MM.1S (cell line): Measurements from ENCODE around the gene SIPA1.

Source experiments
- DNase-seq: peaks from one replicate; pipeline ENCODE4 v3.0.0-alpha.2; 2015
- H2AFZ ChIP-seq: fragments of 300-600 bp; sonication (generic); 2 replicates; pipeline ENCODE4 v1.6.0; 2016; ENCODE audit warnings: antibody characterized with exemption, low read length
- H3F3A ChIP-seq: fragments of 300-600 bp; sonication (generic); 2 replicates; pipeline ENCODE4 v1.6.1; 2016; ENCODE audit warnings: mild to moderate bottlenecking, antibody characterized with exemption, low read length, moderate library complexity, mixed read lengths; ENCODE audit not compliant: insufficient read depth
- H3K27ac ChIP-seq: fragments of 300-600 bp; sonication (generic); 2 replicates; pipeline ENCODE4 v1.5.1; 2016; ENCODE audit warnings: mild to moderate bottlenecking, low read length
- H3K27me3 ChIP-seq: fragments of 300-600 bp; sonication (generic); replicated peaks from 2 replicates; pipeline ENCODE4 v1.6.0; 2016; ENCODE audit warnings: low read length; ENCODE audit not compliant: insufficient read depth
- H3K36me3 ChIP-seq: fragments of 300-600 bp; sonication (generic); replicated peaks from 2 replicates; pipeline ENCODE4 v1.6.1; 2016; ENCODE audit warnings: mild to moderate bottlenecking, low read length, mixed read lengths; ENCODE audit not compliant: insufficient read depth
- H3K4me1 ChIP-seq: fragments of 300-600 bp; sonication (generic); 2 replicates; pipeline ENCODE4 v1.6.1; 2016; ENCODE audit warnings: low read length, mixed read lengths
- H3K4me2 ChIP-seq: fragments of 300-600 bp; sonication (generic); 2 replicates; pipeline ENCODE4 v1.6.0; 2016; ENCODE audit warnings: low read depth, low read length
- H3K4me3 ChIP-seq: fragments of 300-600 bp; sonication (generic); 2 replicates; pipeline ENCODE4 v1.5.1; 2016; ENCODE audit warnings: low read length, mixed read lengths
- H3K79me2 ChIP-seq: fragments of 300-600 bp; sonication (generic); 2 replicates; pipeline ENCODE4 v1.6.1; 2016; ENCODE audit warnings: mixed run types, low read length, mixed read lengths
- H3K9ac ChIP-seq: fragments of 300-600 bp; sonication (generic); 2 replicates; pipeline ENCODE4 v1.6.1; 2016; ENCODE audit warnings: low read length, mixed read lengths
- H3K9me2 ChIP-seq: fragments of 300-600 bp; sonication (generic); replicated peaks from 2 replicates; pipeline ENCODE4 v1.6.1; 2016; ENCODE audit warnings: mild to moderate bottlenecking, low read length, mixed read lengths; ENCODE audit not compliant: insufficient read depth
- H3K9me3 ChIP-seq: fragments of 300-600 bp; sonication (generic); replicated peaks from 2 replicates; pipeline ENCODE4 v1.6.1; 2016; ENCODE audit warnings: mild to moderate bottlenecking, low read length, mixed read lengths; ENCODE audit not compliant: insufficient read depth
- H4K20me1 ChIP-seq: fragments of 300-600 bp; sonication (generic); 2 replicates; pipeline ENCODE4 v1.6.1; 2016; ENCODE audit warnings: mild to moderate bottlenecking, low read length, moderate library complexity, mixed read lengths; ENCODE audit not compliant: insufficient read depth
- CTCF ChIP-seq: fragments of 300-600 bp; sonication (generic); IDR thresholded peaks from 2 replicates; pipeline ENCODE4 v1.5.1; 2016; ENCODE audit warnings: antibody characterized with exemption, low read length, mixed read lengths
- EZH2 ChIP-seq: fragments of 300-600 bp; sonication (generic); optimal IDR thresholded peaks from 2 replicates; pipeline ENCODE3; 2017; ENCODE audit warnings: low read depth, mild to moderate bottlenecking, antibody characterized with exemption, low read length, mixed read lengths
- EZH2phosphoT487 ChIP-seq: fragments of 300-600 bp; sonication (generic); IDR thresholded peaks from 2 replicates; pipeline ENCODE4 v1.6.1; 2018; ENCODE audit warnings: antibody characterized with exemption, low read length

Gene SIPA1

GRCh38 chr11:65619281-65619928 lies 18.5 kb upstream of the SIPA1 start:
- Histone ChIP-seq H3K9me2 (no peaks in the 10 kb centered on the region), H3K9ac (no peak overlapping the region), H3K4me2 (no peak overlapping the region), H3K4me3 (no peak overlapping the region), H3K36me3 (no peaks in the 10 kb centered on the region), H3K4me1 (peaks cover 11% of the 10 kb centered on the region; the same call in 1 of the 2 replicates), H3K27me3 (no peaks in the 10 kb centered on the region), H4K20me1 (no peaks in the 10 kb centered on the region), H2AFZ (no peak overlapping the region), H3K79me2 (peaks cover 53% of the 10 kb centered on the region), H3K9me3 (no peaks in the 10 kb centered on the region), H3F3A (0 out of 2 replicates have a peak, but pooled peaks cover 2% of the 10 kb centered on the region), H3K27ac (no peak overlapping the region)
- TF ChIP-seq CTCF (no peak), EZH2 (no peak)
- DNase-seq = no peak

DNA sequence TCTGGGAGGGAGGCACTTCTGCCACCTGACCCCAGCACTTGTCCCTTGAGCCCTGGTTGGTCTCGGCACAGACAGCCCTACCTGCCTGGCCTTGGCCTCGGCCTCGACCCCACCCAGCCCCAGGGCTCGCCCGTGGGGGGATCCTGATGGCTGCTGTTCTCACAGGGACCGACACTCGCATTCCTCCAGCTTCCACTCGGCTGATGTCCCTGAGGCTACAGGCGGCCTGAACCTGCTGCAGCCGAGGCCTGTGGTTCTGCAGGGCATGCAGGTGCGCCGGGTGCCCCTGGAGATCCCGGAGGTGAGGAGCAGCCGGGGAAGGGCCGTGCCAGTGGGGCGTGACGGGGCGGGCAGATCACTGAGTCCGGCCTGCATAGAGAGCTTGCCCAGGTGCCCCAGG lies 17.2 kb upstream of the SIPA1 start:
- H3K9ac ChIP-seq = no peak overlapping the region
- TF ChIP-seq EZH2 = no peak
- TF ChIP-seq EZH2phosphoT487 = no peak
- no peak for TF ChIP-seq CTCF
- no peaks in the 10 kb centered on the region for H3K27me3 ChIP-seq
- DNase-seq = no peak
- peaks cover 11% of the 10 kb centered on the region; the same call in 1 of the 2 replicates for H3K4me1 ChIP-seq
- no peaks in the 10 kb centered on the region for H3K9me3 ChIP-seq
- no peaks in the 10 kb centered on the region for H4K20me1 ChIP-seq
- no peak overlapping the region for H3K27ac ChIP-seq
- H3K9me2 ChIP-seq = no peaks in the 10 kb centered on the region
- H3K4me3 ChIP-seq = no peak overlapping the region
- no peaks in the 10 kb centered on the region for H3F3A ChIP-seq
- H3K4me2 ChIP-seq = no peak overlapping the region
- peaks cover 51% of the 10 kb centered on the region for H3K79me2 ChIP-seq
- no peaks in the 10 kb centered on the region for H3K36me3 ChIP-seq
- no peak overlapping the region for H2AFZ ChIP-seq

- TF ChIP-seq EZH2 = no peak
- TF ChIP-seq CTCF = no peak
- no peak for TF ChIP-seq EZH2phosphoT487
- Histone ChIP-seq H3F3A (no peaks in the 10 kb centered on the region), H3K36me3 (no peaks in the 10 kb centered on the region), H3K4me1 (peaks cover 11% of the 10 kb centered on the region; the same call in 1 of the 2 replicates), H3K9me2 (no peaks in the 10 kb centered on the region), H3K9me3 (no peaks in the 10 kb centered on the region), H4K20me1 (no peaks in the 10 kb centered on the region; the same call in 1 of the 2 replicates), H2AFZ (no peak overlapping the region), H3K4me3 (no peak overlapping the region), H3K79me2 (peaks cover 44% of the 10 kb centered on the region), H3K9ac (no peak overlapping the region), H3K4me2 (no peak overlapping the region), H3K27me3 (no peaks in the 10 kb centered on the region), H3K27ac (no peak overlapping the region)
- no peak for DNase-seq
These were observed 16.4 kb upstream of the SIPA1 start for GRCh38 chr11:65621460-65621859.
